Lung (tissue), 12 donors: ENCODE results near the gene BCL2L1. TPM values are rescaled to one million over a fixed set of nuclear protein-coding genes. Genes with fewer than 3 reads are reported as not detected.
"Not testable (repeated sequence)": the region's sequence is repeated elsewhere in the genome, so short reads cannot be mapped to it uniquely, and the experiment has no call there.

Experiments
- ATAC-seq: fragments of 200-7000 bp; cut with Tn5 transposase; one replicate; pipeline ENCODE4 v1.9.1; 2020; ENCODE audit warnings: moderate number of reproducible peaks; ENCODE audit not compliant: insufficient read depth, low FRiP score
- DNase-seq, 3 donors: peaks; one replicate each; pipeline ENCODE4 v3.0.0-alpha.2; 2013 to 2017
- H3K27ac ChIP-seq, 2 donors: one replicate each; pipeline ENCODE4 v1.5.1; 2013; ENCODE audit warnings: mild to moderate bottlenecking in 2 of 2, moderate library complexity in 2 of 2, control low read depth in 1 of 2, inconsistent platforms in 1 of 2, low read depth in 1 of 2, low read length in 1 of 2
- H3K27me3 ChIP-seq, 3 donors: one replicate each; pipeline ENCODE4 v1.5.1; 2013; ENCODE audit warnings: low read length in 2 of 3; ENCODE audit not compliant: control insufficient read depth in 3 of 3, insufficient read depth in 3 of 3
- H3K36me3 ChIP-seq, 4 donors: one replicate each; pipeline ENCODE4 v1.5.1; 2013; ENCODE audit warnings: low read length in 4 of 4, mild to moderate bottlenecking in 1 of 4, moderate library complexity in 1 of 4; ENCODE audit not compliant: control insufficient read depth in 4 of 4, insufficient read depth in 4 of 4
- H3K4me1 ChIP-seq, 5 donors: one replicate each; pipeline ENCODE4 v1.5.1; 2013; ENCODE audit warnings: low read length in 5 of 5, mild to moderate bottlenecking in 2 of 5, moderate library complexity in 1 of 5; ENCODE audit not compliant: control insufficient read depth in 5 of 5, insufficient read depth in 5 of 5
- H3K4me3 ChIP-seq: one replicate; pipeline ENCODE4 v1.5.1; 2013; ENCODE audit warnings: mild to moderate bottlenecking, control low read depth, moderate library complexity
- H3K9ac ChIP-seq, 2 donors: one replicate each; pipeline ENCODE4 v1.5.1; 2013; ENCODE audit warnings: low read length in 2 of 2, control low read depth in 1 of 2; ENCODE audit not compliant: insufficient read depth in 1 of 2
- H3K9me3 ChIP-seq, 4 donors: one replicate each; pipeline ENCODE4 v1.5.1; 2013; ENCODE audit warnings: low read length in 3 of 4, mild to moderate bottlenecking in 1 of 4, moderate library complexity in 1 of 4; ENCODE audit not compliant: control insufficient read depth in 4 of 4, insufficient read depth in 3 of 4
- CTCF ChIP-seq: IDR thresholded peaks from 2 replicates; pipeline ENCODE4 v1.5.1; 2012; ENCODE audit warnings: mild to moderate bottlenecking; ENCODE audit errors: control extremely low read depth, extremely low read depth
- WGBS, 2 donors: extraction: QIAGEN DNeasy Blood & Tissue Kit; methylation state at CpG; one replicate each; pipeline ENCODE4 v1.1.7; 2013; 5-methylcytosine and 5-hydroxymethylcytosine counted together
- polyA plus RNA-seq, 2 donors: library from polyadenylated mRNA; stranded (reverse); fragments of 200-250 nt; gene quantifications; one replicate each; pipeline ENCODE4 v1.2.1, GENCODE V29; 2013
- total RNA-seq, 2 donors: library from RNA; depleted of rRNA in 1 of 2; stranded (reverse); fragments of >200 nt in 1 of 2; gene quantifications; one replicate each; pipeline ENCODE4 v1.2.1, GENCODE V29; 2014 to 2021
- donor health status: control.
- donor health status: control.
- donor health status: Bipolar disorder and iron deficiency.
- donor health status: healthy.
- donor health status: DM: yes; HTN: yes; CAD: no.

BCL2L1 gene
- total and polyA plus RNA-seq, 4 donors = 107 to 150 (median 117) TPM

- Histone ChIP-seq H3K27me3 (no peaks in the 10 kb centered on the region), H3K27ac (no peak overlapping the region), H3K36me3 (no peaks in the 10 kb centered on the region), H3K9me3 (no peaks in the 10 kb centered on the region), H3K4me3 (no peak overlapping the region), H3K9ac (no peak overlapping the region), H3K4me1 (peaks cover 0 to 17% (median 0%) of the 10 kb centered on the region in 5 donors)
- 55 to 58% methylated on average over 1 of the region's 1 CpG for WGBS, 2 donors
- ATAC-seq = no peak
- DNase-seq = peak in 2 of 3 donors; percentile 51 to 57
- no peak for TF ChIP-seq CTCF
Observed at GRCh38 chr20:31751126-31751525, 28.5 kb upstream of the BCL2L1 start.

GRCh38 chr20:31749223-31749622 is 26.6 kb upstream of the BCL2L1 start:
- ATAC-seq (no peak), DNase-seq (no peak)
- Histone ChIP-seq H3K36me3 (no peaks in the 10 kb centered on the region), H3K27me3 (no peaks in the 10 kb centered on the region), H3K4me1 (peaks cover 0 to 17% (median 4%) of the 10 kb centered on the region in 5 donors), H3K9ac (no peak overlapping the region), H3K27ac (no peak overlapping the region), H3K9me3 (no peaks in the 10 kb centered on the region), H3K4me3 (no peak overlapping the region)
- TF ChIP-seq CTCF = no peak
- 79 to 95% methylated on average over 8 of the region's 8 CpGs for WGBS, 2 donors

GRCh38 chr20:31747640-31748039 is 25.0 kb upstream of the BCL2L1 start:
- ATAC-seq (no peak), DNase-seq (peak; percentile 26 to 69 (median 39))
- Histone ChIP-seq H3K36me3 (no peaks in the 10 kb centered on the region), H3K9ac (peak overlapping the region in 1 of 2 donors; percentile 58), H3K4me3 (no peak overlapping the region), H3K27me3 (no peaks in the 10 kb centered on the region), H3K9me3 (no peaks in the 10 kb centered on the region), H3K4me1 (peaks cover 0 to 17% (median 4%) of the 10 kb centered on the region in 5 donors), H3K27ac (no peak overlapping the region)
- TF ChIP-seq CTCF = no peak
- 75 to 76% methylated on average over 5 of the region's 5 CpGs for WGBS, 2 donors

- H3K9ac ChIP-seq, H3K27ac ChIP-seq, ATAC-seq, H3K4me3 ChIP-seq, H3K9me3 ChIP-seq, H3K27me3 ChIP-seq, H3K36me3 ChIP-seq, DNase-seq: not testable (repeated sequence)
- H3K4me1 ChIP-seq = peaks cover 0 to 17% (median 7%) of the 10 kb centered on the region in 5 donors
- WGBS, 2 donors = 94 to 97% methylated on average over 14 of the region's 14 CpGs
Observed at GRCh38 chr20:31747028-31747427, 24.4 kb upstream of the BCL2L1 start.
